ENCODE results near the gene ADAMTS9. TPM values are rescaled to one million over a fixed set of nuclear protein-coding genes. Genes with fewer than 3 reads are reported as not detected.

Gene ADAMTS9
- total and polyA plus RNA-seq, 7 donors: 1.2 to 61.6 (median 16.1) TPM

- Histone ChIP-seq H3K9me3 (no peaks in the 10 kb centered on the region), H3K27me3 (no peaks in the 10 kb centered on the region), H3K4me3 (no peak overlapping the region), H3K4me1 (no peaks in the 10 kb centered on the region), H3K27ac (no peak overlapping the region), H3K36me3 (no peaks in the 10 kb centered on the region)
- intact Hi-C loops (cut with DNase I): no loop called here
- TF ChIP-seq EP300 (IDR thresholded peaks at IDR 0.05): no peak
- TF ChIP-seq POLR2A (IDR thresholded peaks at IDR 0.05): no peak
- no peak for TF ChIP-seq CTCF (IDR thresholded peaks at IDR 0.05)
- no peak for TF ChIP-seq POLR2AphosphoS5 (IDR thresholded peaks at IDR 0.05)
- no peak for DNase-seq
- 80 to 93% methylated on average over 1 of the region's 1 CpG for WGBS, 2 donors
These were observed 185.5 kb downstream of the ADAMTS9 start for GRCh38 chr3:64502284-64502683.

- Histone ChIP-seq H3K27me3 (no peaks in the 10 kb centered on the region), H3K4me1 (no peaks in the 10 kb centered on the region), H3K9me3 (no peaks in the 10 kb centered on the region), H3K36me3 (no peaks in the 10 kb centered on the region), H3K27ac (no peak overlapping the region), H3K4me3 (no peak overlapping the region)
- intact Hi-C loops (cut with DNase I): no loop called here
- TF ChIP-seq POLR2A (IDR thresholded peaks at IDR 0.05): no peak
- TF ChIP-seq EP300 (IDR thresholded peaks at IDR 0.05): no peak
- no peak for TF ChIP-seq CTCF (IDR thresholded peaks at IDR 0.05)
- no peak for TF ChIP-seq POLR2AphosphoS5 (IDR thresholded peaks at IDR 0.05)
- no peak for DNase-seq
- 38 to 43% methylated on average over 8 of the region's 8 CpGs for WGBS, 2 donors
These were observed 186.4 kb downstream of the ADAMTS9 start for GRCh38 chr3:64501298-64501906.

GRCh38 chr3:64496786-64497490 lies 190.9 kb downstream of the ADAMTS9 start:
- Histone ChIP-seq H3K27me3 (no peaks in the 10 kb centered on the region), H3K36me3 (no peaks in the 10 kb centered on the region), H3K9me3 (no peaks in the 10 kb centered on the region), H3K4me3 (no peak overlapping the region), H3K27ac (no peak overlapping the region), H3K4me1 (no peaks in the 10 kb centered on the region)
- DNase-seq: no peak
- TF ChIP-seq POLR2A (IDR thresholded peaks at IDR 0.05) (no peak), CTCF (IDR thresholded peaks at IDR 0.05) (no peak), POLR2AphosphoS5 (IDR thresholded peaks at IDR 0.05) (no peak), EP300 (IDR thresholded peaks at IDR 0.05) (no peak)
- 91 to 92% methylated on average over 5 of the region's 5 CpGs for WGBS, 2 donors
- intact Hi-C loops (cut with DNase I): no loop called here

- 89 to 92% methylated on average over 2 of the region's 2 CpGs for WGBS, 2 donors
- intact Hi-C loops (cut with DNase I): no loop called here
- TF ChIP-seq POLR2A (IDR thresholded peaks at IDR 0.05): no peak
- TF ChIP-seq EP300 (IDR thresholded peaks at IDR 0.05): no peak
- no peak for TF ChIP-seq POLR2AphosphoS5 (IDR thresholded peaks at IDR 0.05)
- TF ChIP-seq CTCF (IDR thresholded peaks at IDR 0.05): no peak
- DNase-seq: no peak
- no peak overlapping the region for H3K4me3 ChIP-seq
- no peak overlapping the region for H3K27ac ChIP-seq
- H3K27me3 ChIP-seq: no peaks in the 10 kb centered on the region
- H3K36me3 ChIP-seq: no peaks in the 10 kb centered on the region
- no peaks in the 10 kb centered on the region for H3K9me3 ChIP-seq
- no peaks in the 10 kb centered on the region for H3K4me1 ChIP-seq
These were observed 191.9 kb downstream of the ADAMTS9 start for GRCh38 chr3:64495781-64496334.

Measured in sigmoid colon (tissue), 7 donors.